ENCODE results near the gene LLGL1. TPM values are rescaled to one million over a fixed set of nuclear protein-coding genes. Genes with fewer than 3 reads are reported as not detected.
A peak's percentile ranks its signal among the peaks of the same experiment; 100 is the strongest.

LLGL1 gene
- total RNA-seq, 4 donors from 2014 or later = 7.5 to 19.0 (median 15.4) TPM

- TF ChIP-seq POLR2A (IDR thresholded peaks at IDR 0.05) = no peak
- no peak for TF ChIP-seq CTCF (IDR thresholded peaks at IDR 0.05)
- DNase-seq = no peak
- Histone ChIP-seq H3K36me3 (peaks cover 0 to 57% (median 0%) of the 10 kb centered on the region in 3 donors), H3K9me3 (no peaks in the 10 kb centered on the region), H3K4me3 (no peak overlapping the region), H3K27ac (no peak overlapping the region), H3K4me1 (no peaks in the 10 kb centered on the region), H3K27me3 (no peaks in the 10 kb centered on the region)
Measured at GRCh38 chr17:18240449-18240848, 15.0 kb downstream of the LLGL1 start.

GRCh38 chr17:18241229-18241871, 15.9 kb downstream of the LLGL1 start:
- no peak for DNase-seq
- H3K36me3 ChIP-seq = peaks cover 0 to 62% (median 0%) of the 10 kb centered on the region in 3 donors

GRCh38 chr17:18245038-18245776, 19.8 kb downstream of the LLGL1 start:
- TF ChIP-seq CTCF (IDR thresholded peaks at IDR 0.05) (no peak), POLR2A (IDR thresholded peaks at IDR 0.05) (no peak)
- Histone ChIP-seq H3K27ac (no peak overlapping the region), H3K36me3 (peaks cover 0 to 71% (median 0%) of the 10 kb centered on the region in 3 donors), H3K27me3 (no peaks in the 10 kb centered on the region), H3K4me1 (peaks cover 0 to 21% (median 0%) of the 10 kb centered on the region in 4 donors), H3K4me3 (no peak overlapping the region), H3K9me3 (no peaks in the 10 kb centered on the region)
- no peak for DNase-seq

More at GRCh38 chr17:18241229-18241871, 15.9 kb downstream of the LLGL1 start:
- no peak for TF ChIP-seq POLR2A (IDR thresholded peaks at IDR 0.05)
- no peak for TF ChIP-seq CTCF (IDR thresholded peaks at IDR 0.05)
- Histone ChIP-seq H3K4me3 (no peak overlapping the region), H3K9me3 (no peaks in the 10 kb centered on the region), H3K4me1 (peaks cover 0 to 1% (median 0%) of the 10 kb centered on the region in 4 donors), H3K27ac (no peak overlapping the region), H3K27me3 (no peaks in the 10 kb centered on the region)

GRCh38 chr17:18246109-18246725, 20.8 kb downstream of the LLGL1 start:
- peaks cover 0 to 26% (median 0%) of the 10 kb centered on the region in 4 donors for H3K4me1 ChIP-seq
- H3K27me3 ChIP-seq = no peaks in the 10 kb centered on the region
- H3K27ac ChIP-seq = peak overlapping the region in 2 of 4 donors; percentile 52 to 74
- H3K9me3 ChIP-seq = no peaks in the 10 kb centered on the region
- no peak for DNase-seq
- peaks cover 0 to 80% (median 0%) of the 10 kb centered on the region in 3 donors for H3K36me3 ChIP-seq
- H3K4me3 ChIP-seq = peak overlapping the region in 1 of 4 donors; percentile 33
- TF ChIP-seq POLR2A (IDR thresholded peaks at IDR 0.05) (no peak), CTCF (IDR thresholded peaks at IDR 0.05) (no peak)

GRCh38 chr17:18246880-18247612, 21.6 kb downstream of the LLGL1 start:
- Histone ChIP-seq H3K27me3 (no peaks in the 10 kb centered on the region), H3K27ac (peak overlapping the region in 2 of 4 donors; percentile 52 to 74), H3K4me1 (peaks cover 0 to 26% (median 0%) of the 10 kb centered on the region in 4 donors), H3K36me3 (peaks cover 0 to 82% (median 0%) of the 10 kb centered on the region in 3 donors), H3K9me3 (no peaks in the 10 kb centered on the region), H3K4me3 (peak overlapping the region in 1 of 4 donors; percentile 33)
- peak; percentile 37 to 94 (median 92) for DNase-seq
- TF ChIP-seq POLR2A (IDR thresholded peaks at IDR 0.05) (no peak), CTCF (IDR thresholded peaks at IDR 0.05) (no peak)
